ENCODE measurements around the gene C9orf50. TPM values are rescaled to one million over a fixed set of nuclear protein-coding genes. Genes with fewer than 3 reads are reported as not detected.
A peak's percentile ranks its signal among the peaks of the same experiment; 100 is the strongest.
"Not testable (repeated sequence)": the region's sequence is repeated elsewhere in the genome, so short reads cannot be mapped to it uniquely, and the experiment has no call there.

C9orf50 gene
- total RNA-seq, 1 donor from 2014 or later, result 1.0 TPM

DNA sequence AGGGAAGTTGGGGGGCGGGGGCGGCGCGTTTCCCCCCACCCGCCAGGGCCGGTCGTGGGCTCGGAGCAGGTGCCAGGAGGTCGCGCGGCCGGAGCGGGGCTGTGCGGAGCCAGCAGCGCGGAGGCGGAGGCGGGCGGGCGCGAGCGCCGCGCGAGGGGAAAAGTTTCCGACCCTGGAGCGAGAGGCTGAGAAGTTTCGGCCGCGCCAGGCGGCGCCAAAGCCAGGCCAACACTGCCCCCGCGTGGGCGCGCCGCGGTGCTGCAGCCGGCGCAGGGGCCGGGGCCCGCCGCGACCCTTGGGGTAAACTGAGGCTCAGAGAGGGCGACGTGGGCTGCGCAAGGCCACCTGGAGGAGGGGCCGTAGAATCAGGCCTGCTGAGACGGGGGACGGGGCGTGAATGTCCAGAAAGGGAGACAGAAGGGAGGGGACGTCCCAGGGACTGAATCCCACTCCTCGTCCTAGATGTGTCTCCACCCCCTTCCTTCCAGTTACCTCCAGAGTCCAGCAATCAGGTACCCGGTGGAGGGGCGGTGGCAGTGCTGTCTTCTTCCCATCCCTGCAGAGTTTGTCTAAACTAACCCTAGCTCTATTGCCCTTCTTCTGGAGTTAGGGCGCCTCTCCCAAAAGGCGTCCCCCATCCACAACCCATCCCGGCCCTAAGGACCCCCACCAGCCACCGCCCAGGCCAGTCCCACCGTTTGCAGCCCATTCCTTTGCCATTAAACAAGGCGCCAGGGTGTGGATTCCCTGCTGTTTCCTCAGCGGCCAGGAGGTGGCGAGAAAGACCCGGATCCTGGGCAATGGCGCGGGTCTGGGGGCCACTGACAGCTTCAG is 10.2 kb downstream of the C9orf50 start:
- DNase-seq (ENCODE audit: low spot score), result peak; percentile 82

DNA sequence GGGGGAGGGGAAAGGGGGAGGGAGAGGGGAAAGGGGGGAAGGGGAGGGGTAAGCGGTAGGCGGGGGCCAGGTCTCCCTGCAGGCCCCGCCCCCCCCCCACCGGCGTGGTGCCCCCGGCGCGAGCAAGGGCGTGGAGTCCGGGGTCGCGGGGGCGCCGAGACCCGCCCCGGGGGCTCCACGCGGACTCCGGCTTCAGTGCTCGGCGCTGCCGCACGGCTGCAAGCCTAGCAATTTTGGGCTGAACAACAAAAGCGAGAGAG is 10.8 kb downstream of the C9orf50 start:
- no peak for DNase-seq (ENCODE audit: low spot score)

DNA sequence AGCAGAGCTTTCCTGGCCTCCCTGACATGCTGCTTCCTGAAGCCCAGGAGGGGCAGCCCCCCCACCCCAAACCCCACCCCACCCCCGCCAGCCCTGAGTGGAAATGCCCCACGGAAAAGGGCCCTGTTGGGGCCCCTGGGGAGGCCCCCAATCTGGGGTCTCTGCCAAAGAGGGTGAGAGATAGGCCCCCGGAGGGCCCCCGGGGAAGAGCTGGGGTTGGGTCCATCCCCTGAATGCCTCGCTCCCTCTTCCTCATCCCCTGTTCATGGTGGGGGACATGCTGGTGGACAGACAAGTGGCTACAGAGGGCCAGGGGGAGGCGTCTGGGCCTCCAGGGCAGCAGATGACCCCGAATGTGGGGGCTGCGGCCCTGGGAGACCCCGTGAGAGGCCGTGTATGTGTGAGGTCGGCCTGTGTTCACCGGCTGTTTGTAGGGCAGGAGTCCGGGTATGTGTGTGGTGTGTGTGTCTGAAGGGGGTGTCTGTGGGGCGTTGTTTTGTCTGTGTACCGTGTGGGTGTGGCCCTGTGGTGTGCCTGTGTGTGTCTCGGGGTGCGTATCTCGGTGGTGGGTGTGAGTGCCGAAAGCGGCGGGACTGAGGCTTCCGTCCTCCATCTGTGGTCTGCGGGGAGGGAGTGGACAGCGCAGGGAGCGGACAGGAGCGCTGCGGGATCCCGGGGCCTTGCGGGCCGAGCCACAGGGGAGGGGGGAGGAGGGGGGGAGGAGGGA is 11.3 kb downstream of the C9orf50 start:
- peak; percentile 73 for DNase-seq (ENCODE audit: low spot score)

DNA sequence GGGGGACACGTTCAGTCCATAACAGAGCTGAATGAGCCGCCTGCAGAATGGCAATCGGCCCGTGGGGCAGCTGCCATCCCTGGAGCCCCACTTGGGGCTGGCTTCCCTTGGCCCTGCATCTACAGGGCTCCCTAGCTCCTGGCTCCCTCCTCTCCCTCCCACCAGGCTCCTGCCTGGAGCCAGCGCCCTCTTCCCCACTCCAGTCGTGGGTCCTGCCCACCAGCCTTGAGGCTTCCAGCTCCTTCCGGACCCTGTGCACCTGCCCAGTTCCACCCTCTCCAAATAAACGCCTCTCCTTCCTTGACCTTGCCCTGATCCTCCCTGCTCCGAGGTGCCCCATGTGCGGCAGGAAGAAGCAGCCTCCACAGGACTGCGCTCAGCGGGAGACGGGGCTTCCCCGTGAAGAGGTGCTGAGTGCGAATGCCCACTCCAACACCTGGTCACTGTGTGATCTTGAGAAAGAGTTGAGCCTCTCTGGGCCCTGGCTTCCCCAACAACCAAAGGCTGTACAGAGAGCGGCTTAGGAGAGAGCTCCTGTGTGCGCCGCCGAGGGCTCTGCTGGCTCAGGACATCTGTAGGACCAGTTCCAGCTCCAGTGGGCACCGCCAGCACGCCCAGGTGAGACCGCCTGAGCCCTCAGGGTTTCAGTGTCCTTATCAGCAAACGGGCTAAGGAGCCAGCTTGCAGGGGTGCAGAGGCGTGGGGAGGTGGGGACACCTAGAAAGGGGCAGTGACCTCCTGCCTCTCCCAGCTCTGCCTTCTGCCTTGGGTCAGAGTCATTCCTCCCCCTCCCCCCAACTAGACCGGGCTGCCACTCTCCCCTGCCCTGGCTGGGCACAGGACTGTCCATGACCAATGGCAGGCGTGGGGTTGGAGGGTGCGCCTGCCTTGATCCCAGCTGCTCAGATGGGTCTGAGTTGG is 12.1 kb downstream of the C9orf50 start:
- DNase-seq (ENCODE audit: low spot score), result no peak

DNA sequence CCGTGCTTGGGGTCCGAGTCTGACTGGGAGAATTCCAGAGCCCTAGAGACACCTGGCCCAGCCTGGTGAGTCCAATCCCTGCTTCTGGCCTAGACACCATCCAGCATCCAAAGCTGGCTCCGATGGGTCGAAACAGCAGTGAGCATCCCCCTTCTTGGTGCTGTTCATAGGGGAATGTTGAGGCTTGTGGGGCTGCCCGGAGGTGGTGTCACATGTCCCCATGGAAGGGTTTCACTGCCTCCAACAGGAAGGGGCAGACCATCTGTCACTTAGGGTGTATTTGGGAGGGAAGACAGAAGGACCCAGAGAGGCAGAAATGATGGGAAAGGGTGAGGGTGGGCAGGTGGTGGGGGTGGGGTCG is 13.9 kb downstream of the C9orf50 start:
- no peak for DNase-seq (ENCODE audit: low spot score)

DNA sequence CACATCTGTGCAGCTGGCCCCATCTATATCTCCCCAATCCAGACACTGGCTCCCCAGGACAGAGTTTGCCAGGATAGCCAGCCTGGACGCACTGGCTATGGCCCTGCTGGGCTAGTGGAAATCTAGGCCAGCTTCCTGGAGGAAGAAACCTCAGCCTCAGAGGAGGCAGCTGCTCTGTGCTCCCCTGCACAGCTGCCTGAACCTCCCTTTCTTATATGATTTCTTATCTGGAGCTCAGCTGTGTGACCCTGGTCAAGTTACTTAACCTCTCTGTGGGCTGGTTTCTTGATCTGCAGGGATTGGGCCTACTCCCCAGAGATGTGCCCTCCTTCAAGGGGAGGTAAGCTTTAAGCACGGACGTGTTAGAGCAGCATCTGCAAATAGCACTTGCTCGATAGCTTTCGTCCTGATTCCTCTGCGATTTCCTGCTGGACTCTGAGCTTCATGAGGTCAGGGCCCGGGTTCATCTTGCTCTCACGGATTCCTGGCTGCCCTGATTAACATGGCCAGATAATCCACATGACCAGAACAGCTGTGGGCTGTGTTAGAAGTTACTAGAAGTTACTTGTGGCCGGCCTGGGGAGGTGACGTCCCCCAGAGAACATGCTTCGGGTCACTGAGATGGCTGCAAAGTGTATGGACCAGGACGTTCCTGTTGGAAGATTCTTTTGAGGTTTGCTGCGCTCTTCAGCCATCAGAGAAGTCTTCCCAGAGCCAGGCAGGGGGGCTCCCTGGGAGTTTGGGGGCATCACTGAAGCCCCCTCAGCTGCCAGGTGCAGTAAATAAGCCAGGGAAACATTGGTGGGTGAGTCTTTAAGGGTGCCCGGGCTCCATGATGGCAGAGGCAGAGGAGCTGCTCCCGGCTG is 14.5 kb downstream of the C9orf50 start:
- DNase-seq (ENCODE audit: low spot score), result peak; percentile 60

DNA sequence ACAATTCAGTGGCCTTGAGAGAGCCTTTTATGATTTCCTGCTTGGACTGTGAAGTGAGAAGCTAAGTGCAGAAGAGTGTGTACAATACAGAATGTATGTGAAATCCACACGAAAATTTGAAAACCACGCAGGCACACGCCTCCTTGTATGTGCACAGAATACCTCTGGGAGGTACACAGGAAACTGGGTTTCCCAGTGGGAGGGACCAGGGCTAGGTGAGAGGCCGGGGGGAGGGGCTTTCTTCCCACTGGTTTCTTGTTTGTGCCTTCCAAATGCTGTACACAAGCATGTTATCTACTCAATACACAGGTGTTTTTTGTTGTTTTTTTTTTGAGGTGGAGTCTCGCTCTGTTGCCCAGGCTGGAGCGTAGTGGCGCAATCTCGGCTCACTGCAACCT is 16.1 kb downstream of the C9orf50 start:
- DNase-seq (ENCODE audit: low spot score), result no peak

DNA sequence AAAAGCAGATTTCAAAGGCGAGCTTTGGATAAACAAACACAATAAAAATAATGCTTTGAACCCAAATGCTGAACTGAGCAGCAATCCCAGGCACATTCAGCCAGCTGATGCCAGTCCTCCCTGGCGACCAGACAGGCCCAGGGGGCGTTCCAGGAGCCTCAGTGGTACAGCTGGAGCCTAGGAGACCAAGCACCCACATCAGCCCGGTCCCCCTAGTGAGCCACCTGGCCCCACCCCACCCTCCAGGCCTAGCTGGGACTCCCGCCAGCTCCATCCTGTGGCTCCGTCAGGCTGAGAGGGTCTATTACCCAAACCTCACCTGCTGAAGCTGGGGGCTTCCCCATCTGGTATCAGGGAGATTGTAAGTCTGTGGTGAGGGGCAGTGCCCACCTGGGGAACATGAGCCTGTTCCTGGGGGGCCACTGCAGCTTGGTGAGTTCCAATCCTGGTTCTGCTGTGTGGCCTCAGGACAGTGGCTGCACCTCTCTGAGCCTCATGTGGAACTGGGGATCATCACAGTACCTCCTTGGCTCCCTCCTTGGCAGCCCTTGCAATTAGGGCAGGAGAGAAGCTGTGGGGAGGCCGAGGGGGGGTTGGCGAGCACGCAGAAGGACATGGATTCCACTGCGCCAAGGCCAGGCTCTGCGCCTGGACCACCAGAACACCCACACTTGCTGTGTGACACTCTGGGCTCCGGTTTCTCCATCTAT is 16.7 kb downstream of the C9orf50 start:
- no peak for DNase-seq (ENCODE audit: low spot score)

DNA sequence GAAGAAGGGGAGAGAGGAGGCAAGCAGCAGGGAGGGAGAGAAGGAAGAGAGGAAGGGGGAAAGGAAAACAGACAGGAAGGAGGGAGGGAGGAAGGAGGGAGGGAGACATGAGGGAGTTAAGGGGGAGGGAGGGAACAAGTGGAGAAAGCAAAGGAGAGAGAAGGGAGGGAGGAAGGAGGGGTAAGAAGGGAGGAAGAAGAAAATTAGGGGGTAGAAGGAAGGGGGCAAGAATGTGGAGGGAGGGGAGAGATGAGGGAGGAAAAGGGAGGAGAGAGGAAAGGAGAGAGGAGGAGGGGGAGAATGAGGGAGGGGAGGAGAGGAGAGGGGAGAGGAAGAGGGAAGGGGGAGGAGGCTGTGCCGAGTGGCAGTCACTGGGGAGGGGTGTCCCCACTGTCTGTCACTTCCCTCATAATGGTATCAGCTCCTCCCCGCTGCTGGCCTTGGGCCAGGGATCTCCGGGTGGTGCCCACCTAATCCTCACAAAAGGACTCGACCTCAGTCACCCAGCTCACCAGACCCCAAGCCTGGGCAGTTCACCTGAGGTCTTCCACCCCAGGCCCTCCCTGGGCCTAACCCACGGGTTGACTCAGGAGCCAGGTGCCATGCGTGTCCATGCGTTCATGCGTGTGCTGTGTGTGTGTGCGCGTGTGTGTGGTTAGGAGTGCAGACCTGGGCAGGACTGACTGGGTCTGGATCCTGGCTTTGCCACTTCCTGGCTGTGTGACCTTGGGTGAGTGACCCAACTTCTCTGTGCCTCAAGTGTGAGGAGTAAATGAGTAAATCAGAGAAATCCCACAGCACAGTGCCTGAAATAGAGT is 18.1 kb downstream of the C9orf50 start:
- DNase-seq (ENCODE audit: low spot score), result no peak

DNA sequence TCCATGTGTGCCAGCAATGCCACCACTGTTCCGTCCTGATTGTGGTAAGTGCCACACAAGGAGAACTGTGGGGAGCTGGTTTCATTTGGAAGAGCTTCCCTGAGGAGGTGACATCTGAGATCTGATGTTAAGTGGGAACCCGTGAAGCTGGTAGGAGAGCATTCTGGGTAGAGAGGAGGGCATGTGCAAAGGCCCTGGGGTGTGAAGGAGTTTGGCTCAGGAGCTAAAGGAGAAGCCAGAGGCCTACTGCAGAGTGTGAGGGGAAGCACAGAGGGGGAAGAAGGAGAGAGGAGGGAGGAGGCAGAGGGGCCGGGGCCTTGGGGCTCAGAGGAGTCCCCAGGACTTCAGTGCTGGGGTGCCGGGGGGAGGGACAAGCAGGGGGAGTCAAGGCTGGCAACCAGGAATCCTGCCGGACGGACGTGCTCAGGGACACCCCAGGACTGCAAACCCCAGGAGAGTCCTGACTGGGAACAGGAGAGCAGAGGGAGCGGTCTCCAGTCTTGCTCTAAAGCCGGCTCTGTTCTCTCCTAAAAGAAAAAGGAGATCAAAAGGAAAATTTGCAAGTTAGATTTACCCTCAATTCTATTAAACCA is 19.7 kb downstream of the C9orf50 start:
- DNase-seq (ENCODE audit: low spot score), result no peak

DNA sequence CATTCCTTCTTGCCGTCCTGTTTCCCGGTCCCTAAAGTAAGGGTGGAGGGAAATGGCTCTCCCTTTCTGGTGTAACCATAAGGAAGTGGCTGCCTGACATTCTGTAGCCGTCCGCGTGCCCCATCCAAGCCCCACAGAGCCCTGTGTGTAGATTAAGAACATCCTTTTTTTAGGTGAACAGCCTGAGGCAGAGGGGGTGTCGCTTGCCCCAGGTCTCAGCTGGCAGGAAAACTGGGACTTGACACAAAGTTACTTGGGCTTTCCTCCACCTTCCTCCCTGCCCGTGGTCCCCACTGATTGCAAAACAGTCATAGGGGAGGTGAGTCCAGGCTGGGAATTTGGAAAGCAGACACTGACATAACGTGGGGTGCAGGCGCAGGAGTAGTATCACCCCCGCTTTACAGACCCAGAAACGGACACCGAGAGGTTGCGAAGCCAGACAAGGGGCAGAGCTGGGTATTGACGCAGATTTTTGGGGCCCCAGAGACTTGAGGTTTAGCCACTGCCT is 22.8 kb downstream of the C9orf50 start:
- no peak for DNase-seq (ENCODE audit: low spot score)

DNA sequence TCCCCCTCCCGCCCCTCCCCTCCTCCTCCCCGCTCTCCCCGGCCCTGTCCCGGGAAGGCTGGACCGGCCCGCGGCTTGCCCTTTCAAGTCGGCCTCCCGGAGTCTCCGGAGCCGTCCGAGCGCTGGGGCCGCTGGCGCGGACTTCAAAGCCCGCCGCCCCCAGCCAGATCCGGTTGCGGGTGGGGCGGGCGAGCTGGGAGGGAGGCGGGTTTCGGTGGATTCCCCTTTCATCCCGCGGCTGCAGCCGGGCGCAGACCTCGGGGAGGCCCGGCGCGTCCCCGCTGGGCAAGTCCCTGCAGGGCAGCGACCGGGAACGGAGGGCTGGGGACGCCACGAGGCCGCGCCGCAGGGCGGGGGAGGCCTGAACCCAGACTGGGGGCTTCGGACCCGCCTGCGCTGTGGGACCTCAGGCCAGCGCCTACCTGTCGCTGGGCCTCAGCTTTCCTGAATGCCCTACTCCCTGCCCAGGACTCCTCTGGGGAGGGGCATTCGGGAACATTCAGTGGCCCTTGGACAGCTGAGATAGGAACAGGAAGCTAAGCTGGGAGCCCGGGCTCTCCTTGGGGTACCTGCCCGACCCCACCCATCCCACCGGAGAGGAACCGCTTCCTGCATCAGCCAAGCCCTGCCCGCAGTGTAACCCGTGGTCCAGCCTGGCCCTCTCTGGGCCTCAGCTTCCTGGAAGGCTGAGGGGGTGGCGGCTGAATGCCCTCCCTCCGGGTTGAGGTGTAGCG is 23.4 kb downstream of the C9orf50 start:
- peak; percentile 67 for DNase-seq (ENCODE audit: low spot score)

DNA sequence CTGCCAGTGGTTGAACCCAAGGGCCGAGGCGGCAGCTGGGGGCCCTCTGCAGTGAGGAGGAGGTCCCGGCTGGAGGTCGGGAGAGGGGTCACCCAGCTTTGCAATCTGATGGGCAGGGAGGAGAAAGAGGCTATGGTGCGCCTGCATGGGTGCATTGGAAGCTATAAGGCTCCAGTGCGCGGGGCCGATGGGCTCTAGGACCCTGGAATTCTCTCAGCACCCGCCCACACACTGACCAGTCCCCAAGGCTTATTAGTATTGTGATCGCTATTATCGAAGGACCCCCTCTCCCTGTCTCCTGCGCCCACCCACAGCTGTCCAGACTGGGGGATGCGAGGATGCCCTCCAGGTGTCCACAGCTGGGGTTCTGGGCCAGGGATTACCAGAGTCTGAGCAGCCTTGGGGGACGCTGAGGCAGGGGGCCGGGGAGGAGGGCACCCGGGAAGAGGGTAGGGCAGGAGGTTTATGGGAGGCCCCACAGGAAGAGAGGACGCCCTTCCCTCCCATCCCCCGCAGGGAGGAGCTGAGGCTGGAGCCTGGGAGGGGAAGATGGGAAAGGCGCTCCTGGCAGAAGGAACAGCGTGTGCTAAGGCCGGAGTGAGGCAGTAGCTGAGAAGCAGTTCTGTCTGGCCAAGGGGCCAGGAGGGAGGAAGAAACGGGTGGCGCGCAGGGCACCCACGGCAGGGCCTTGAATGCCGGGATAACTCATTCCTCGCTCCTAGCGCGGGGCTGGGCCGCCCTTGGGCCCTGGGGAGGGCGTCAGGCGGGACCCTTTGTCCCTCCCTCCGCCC is 24.2 kb downstream of the C9orf50 start:
- DNase-seq (ENCODE audit: low spot score), result peak; percentile 58

DNA sequence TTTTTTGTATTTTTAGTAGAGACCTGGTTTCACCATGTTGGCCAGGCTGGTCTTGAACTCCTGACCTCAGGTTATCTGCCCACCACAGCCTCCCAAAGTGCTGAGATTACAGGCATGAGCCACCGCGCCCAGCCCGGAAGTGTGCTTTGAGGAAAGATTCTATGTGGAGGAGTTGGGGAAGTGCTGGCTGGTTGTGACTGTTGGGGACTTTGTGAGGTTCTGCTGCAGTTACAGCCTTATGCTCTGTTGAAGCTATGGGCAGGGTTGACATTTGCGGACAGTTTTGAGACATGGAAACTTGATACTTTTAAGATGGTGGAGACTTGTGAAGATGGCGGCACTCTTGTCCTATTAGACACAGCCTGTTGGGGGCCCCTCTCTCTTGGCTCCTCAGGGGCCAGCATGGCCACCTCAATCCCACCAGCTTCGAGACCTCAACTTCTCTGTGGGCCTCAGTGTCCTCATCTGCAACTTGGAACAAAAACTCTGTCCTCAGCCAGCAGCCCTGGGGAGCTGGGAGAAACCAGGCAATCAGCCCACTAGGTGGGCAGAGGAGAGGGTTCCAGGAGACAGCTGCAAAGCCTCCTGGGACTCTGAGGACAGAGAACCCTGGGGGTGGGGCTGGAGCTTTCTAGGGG is 24.9 kb downstream of the C9orf50 start:
- DNase-seq (ENCODE audit: low spot score), result no peak

DNA sequence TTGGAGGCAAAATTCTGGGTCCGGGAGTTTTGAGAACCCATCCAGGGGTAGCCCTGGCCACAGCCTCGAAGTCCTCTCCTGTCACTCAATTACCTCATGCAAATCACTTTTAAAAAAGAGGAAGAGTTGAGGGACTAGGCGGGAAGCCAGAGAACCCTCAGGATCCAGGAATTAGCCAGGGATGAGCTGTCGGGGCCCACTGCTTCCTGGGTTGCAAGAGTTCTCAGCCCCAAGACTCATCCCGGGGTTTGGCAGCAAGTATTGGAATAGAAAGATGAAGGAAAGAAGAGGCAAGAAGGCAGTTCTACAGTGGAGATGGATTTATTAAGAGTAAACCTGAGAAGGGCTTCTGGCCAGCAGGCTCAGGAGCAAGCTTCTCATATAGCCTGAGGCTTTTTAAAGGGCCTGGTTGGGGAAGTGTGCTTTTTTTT is 25.6 kb downstream of the C9orf50 start:
- DNase-seq (ENCODE audit: low spot score), result no peak

DNA sequence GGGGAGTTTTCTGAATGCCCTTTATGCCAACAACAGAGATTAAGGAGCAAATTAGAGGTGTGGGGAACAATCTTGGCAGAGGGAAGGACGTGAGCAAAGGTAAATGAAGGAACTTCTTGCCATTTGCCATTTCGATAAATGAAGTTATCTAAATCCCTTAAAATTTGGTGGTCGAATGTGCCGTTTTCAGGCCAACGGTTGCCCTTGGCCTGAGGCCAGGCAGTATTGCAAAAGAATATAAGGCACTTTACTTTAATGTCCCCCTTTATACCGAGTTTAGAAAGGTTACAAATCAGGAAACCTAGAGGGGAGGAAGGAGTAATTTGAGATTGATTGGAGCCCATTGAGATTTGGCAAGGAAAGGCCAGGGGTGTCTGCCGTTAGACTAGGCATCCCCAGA is 26.3 kb downstream of the C9orf50 start:
- no peak for DNase-seq (ENCODE audit: low spot score)

DNA sequence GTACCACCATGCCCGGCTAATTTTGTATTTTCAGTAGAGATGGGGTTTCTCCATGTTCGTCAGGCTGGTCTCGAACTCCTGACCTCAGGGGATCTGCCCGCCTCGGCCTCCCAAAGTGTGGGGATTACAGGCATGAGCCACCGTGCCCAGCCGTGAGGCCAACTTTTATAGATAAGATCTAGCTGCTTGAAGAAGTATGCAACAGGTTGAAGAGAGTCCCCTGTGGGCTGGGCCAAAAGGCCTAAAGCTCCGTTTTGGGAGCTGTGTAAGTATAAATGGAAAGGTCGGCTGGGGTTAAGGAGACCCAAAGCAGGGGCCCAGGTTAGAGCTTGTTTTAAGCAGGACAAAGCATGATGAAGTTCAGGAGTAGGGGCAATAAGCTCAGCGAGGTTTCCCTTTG is 28.1 kb downstream of the C9orf50 start:
- not testable (repeated sequence) for DNase-seq (ENCODE audit: low spot score)
